GM18520 (cell line): ENCODE data around the gene RPL18A.

Experiments
- ATAC-seq: cut with Tn5 transposase; IDR thresholded peaks from one replicate; pipeline ENCODE4 v1.9.1; 2021; ENCODE audit not compliant: unreplicated experiment

Gene RPL18A

GRCh38 chr19:17841810-17842662 lies 17.7 kb upstream of the RPL18A start:
- ATAC-seq, result no peak

GRCh38 chr19:17842663-17843291 lies 16.9 kb upstream of the RPL18A start:
- no peak for ATAC-seq

GRCh38 chr19:17843292-17843827 lies 16.4 kb upstream of the RPL18A start:
- no peak for ATAC-seq

- no peak for ATAC-seq
These were observed 15.7 kb upstream of the RPL18A start for GRCh38 chr19:17843908-17844490.

- no peak for ATAC-seq
These were observed 13.6 kb upstream of the RPL18A start for GRCh38 chr19:17846146-17846545.

GRCh38 chr19:17847538-17848366 lies 12.0 kb upstream of the RPL18A start, which contains the start of gene JAK3:
TSS of gene JAK3 (minus strand) at chr19:17847982. CDS start at chr19:17844417, 3,565 bp downstream.
- no peak for ATAC-seq

GRCh38 chr19:17848595-17849292 lies 11.0 kb upstream of the RPL18A start:
- no peak for ATAC-seq

GRCh38 chr19:17854061-17854460 lies 5.6 kb upstream of the RPL18A start:
- ATAC-seq, result no peak

GRCh38 chr19:17855280-17856152 lies 4.2 kb upstream of the RPL18A start:
- peak; percentile 22 for ATAC-seq

- no peak for ATAC-seq
These were observed 752 bp downstream of the RPL18A start for GRCh38 chr19:17860331-17860992.

- ATAC-seq, result no peak
These were observed 1.3 kb downstream of the RPL18A start for GRCh38 chr19:17860993-17861360.

- no peak for ATAC-seq
These were observed 2.1 kb downstream of the RPL18A start for GRCh38 chr19:17861542-17862402.

- no peak for ATAC-seq
These were observed 3.2 kb downstream of the RPL18A start for GRCh38 chr19:17862711-17863519.

GRCh38 chr19:17863520-17864182 lies 3.9 kb downstream of the RPL18A start:
- ATAC-seq, result no peak

GRCh38 chr19:17865364-17866311 lies 5.9 kb downstream of the RPL18A start:
- ATAC-seq, result no peak
